HS-5 (cell line): Measurements from ENCODE around the gene LRP1B.
"Not testable (repeated sequence)": the region's sequence is repeated elsewhere in the genome, so short reads cannot be mapped to it uniquely, and the experiment has no call there.

Source experiments
- DNase-seq: peaks from one replicate; pipeline ENCODE4 v3.0.0-alpha.2; 2012; ENCODE audit warnings: low read depth

LRP1B gene

DNA sequence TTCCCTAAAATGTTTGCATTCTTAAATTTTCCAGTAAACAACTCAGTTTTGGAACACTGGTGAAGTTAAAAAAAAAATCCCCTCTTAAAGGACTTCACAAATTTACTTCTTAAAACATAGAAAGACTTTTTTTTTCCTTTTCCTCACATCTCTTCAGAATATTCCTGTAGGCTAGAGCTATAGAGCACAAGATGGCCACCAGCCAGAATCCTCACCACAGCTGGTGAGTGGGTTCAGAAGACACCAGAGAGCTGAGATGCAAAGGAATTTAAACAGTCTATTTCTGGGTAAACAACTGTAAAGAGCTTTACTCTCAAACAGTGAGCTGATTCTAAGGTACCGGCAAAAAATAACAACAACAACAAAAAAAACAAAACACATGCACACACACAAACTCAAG is 252.8 kb downstream of the LRP1B start:
- DNase-seq = no peak

DNA sequence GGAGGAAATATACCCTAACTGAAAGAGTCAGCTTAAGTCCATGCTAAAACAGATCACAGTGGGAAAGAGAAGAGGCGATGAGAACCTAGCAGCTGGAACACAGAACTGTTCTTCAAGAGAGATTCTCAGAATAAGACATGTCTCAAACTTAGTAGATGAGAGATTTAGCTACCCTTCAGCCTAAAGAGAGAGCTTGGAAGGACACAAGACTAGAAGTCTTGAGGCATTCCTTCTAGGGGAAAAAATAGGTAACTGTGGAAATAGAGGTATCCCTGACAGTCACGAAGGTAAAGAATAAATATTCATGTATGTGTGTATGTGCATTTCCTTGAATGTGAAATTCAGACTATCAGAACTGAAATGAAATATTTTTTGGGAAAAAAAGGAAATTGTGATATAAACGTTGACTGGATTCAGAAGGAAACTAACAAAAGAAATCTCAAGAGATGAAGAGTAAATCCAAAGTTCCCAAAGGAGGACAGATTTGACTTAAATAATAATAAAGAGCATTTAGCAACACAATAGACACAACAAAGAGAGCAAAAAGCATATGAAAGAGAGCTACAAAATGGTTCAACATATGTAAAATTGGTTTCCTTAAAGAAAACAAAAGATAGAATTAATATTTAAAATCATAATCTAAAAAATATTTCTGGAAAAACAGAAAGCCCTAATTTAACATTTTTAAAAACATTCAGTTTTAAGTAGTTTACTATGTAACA is 258.7 kb downstream of the LRP1B start:
- DNase-seq = no peak

DNA sequence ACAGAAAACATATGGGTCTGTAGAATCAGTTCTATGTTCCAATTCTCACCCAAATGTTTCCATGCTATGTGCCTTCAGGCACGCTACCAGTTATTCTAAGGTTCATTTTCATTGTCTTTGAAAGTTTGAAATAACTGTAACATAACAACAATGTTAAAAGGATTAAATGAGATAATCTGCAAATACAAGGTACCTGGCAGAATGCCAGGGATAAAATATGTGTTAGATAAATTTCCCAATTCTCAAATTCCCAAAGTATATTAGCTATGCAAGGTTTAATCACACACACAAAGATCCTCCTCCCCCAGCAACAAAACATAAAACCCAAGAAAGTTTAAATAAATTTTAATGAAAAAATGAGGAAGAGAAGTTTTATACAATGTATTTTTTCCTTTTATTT is 261.2 kb downstream of the LRP1B start:
- no peak for DNase-seq

DNA sequence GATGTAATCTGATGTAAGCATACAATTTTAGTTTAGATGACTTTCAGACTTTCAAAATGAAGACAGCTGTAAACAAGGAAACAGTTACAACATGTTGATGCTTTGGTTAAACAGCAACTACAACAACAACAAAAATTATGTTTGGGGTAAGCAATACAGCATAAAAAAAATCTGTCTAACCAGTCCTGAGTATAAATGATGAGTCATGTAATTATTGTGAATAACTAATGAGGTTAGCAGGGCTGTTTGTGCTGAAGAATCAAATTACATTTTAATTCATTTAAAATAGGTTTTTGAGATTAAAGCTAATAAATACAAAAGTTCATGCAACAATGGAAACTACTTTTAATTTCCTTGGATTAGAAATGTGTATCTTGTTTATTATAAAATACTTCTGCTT is 266.9 kb downstream of the LRP1B start:
- DNase-seq = no peak

DNA sequence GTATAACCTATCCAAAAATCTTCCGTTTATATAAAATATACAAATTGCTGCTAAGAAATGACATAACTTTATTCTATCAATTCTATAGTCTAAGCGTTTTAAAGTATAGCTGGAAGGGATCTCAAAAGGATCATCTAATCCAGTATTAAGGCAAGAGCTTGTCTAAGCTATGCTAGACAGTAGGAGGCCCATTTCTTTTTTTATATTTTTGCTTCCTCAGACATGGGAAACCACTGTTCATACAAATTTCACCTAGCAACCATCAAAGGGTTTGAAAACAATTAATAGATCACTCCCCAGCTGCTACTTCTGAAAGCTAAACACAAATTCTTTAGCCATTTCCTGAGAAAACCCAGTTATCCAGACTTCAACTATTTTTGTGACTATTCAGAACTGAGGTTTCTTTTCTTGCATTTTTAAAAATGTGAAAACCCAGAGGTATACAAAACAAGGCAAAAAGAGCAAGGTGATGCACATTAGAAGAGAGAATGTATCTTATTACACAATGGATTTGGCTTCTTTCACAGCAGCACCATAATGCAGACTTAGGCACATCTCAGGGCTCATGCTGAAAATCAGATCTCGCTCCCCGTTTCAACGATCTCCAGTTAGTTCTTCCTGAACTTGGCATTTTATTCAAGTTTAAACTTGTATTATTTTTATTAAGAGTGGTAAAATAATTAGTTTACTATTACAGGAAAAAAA is 274.4 kb downstream of the LRP1B start:
- DNase-seq = no peak

DNA sequence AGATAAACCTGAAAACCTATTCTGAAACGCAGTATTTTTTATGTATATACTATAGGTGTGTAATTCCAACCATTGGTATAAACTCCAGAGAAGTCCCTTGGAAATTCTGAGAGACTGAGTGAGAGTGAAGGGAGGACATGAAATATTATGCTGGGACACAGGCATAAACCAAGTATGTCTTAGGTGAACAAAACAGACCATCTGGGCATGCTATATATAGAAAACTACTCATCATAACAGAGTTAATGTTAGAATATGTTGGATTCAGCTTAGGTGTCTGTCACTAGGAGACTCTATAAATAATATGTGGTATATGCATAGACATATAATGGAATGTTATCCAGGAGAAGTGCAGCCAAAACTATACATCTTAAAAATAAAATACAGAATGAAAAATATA is 282.6 kb downstream of the LRP1B start:
- no peak for DNase-seq

DNA sequence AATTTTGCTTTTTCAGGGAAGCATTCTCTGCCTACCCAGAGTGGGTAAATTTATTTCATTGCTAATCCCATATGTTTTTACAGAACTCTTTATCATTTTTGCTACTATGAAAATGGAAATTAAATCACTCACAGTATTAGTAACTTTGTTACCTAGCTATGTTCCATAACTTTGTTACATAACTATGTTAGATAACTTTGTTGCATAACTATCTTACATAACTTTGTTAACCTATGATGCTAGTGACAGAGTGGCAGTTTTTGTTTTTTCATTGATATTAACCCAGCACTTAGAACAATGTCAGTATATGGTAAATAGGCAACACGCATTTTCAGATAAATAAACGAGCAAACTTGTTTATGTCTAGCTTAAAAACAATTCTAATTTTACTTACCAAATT is 286.6 kb downstream of the LRP1B start:
- DNase-seq = no peak

DNA sequence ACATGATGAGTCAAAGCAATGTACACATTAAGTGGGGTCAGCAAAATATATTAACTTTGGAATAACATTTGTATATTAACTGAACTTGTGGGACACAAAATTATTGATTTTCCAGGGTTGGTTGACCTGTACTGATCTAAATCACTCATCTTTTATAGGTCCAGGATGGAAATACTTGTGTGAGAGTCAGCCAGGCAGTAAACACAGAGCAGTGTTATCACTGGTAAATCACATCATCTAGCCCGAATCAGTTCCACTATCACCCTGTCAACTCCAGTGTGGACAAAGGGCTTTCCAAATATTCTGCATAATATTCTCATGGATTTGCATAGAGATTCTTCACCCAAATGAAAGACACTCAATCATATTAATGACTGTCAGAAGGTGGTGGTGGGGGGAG is 295.7 kb downstream of the LRP1B start:
- no peak for DNase-seq

DNA sequence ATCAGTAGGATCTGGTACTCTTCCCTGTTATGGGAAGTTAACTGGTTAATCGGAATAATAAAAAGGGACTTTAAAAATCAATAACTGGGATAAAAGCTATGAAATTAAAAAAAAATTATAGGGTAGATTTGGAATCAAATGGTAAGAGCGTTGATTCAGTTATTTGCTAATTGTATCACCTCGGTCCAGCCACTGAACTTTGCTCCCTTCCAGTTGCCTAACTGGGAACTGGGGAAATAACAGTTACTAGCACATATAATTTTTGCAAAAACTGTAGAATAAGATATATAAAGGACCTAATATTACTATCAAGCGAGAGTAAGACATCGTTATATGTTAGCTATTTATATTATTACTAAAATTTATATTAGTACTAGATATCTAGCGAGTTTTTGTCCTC is 302.1 kb downstream of the LRP1B start:
- DNase-seq = no peak

DNA sequence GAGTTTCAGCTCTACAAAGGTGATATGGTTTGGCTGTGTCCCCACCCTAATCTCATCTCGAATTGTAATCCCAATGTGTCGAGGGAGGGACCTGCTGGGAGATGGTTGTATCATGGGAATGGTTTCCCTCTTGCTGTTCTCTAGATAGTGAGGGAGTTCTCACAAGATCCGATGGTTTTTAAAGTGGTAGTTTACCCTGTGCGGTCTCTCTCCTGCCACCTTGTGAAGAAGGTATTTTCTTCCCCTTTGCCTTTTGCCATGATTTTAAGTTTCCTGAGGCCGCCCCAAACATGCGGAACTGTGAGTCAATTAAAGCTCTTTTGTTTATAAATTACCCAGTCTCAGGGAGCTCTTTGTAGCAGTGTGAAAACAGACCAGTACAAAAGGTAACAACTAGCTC is 306.0 kb downstream of the LRP1B start:
- DNase-seq = no peak

DNA sequence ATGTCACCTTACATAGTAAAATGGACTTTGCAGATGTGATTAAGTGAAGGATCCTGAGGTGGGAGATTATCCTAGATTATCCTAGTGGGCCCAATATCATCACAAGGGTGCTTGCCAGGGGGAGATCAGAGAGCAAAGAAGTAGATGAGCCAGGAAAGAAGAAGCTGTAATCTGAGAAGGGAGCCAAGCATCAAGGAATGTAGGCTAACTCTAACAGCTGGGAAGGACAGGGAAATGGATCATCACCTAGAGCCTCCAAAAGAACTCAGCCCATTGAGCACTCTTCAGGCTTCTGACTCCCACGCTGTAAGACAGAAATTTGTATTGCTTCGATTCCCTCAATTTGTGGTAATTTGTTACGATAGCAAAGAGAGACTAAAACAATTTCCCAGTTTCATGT is 309.9 kb downstream of the LRP1B start:
- no peak for DNase-seq

DNA sequence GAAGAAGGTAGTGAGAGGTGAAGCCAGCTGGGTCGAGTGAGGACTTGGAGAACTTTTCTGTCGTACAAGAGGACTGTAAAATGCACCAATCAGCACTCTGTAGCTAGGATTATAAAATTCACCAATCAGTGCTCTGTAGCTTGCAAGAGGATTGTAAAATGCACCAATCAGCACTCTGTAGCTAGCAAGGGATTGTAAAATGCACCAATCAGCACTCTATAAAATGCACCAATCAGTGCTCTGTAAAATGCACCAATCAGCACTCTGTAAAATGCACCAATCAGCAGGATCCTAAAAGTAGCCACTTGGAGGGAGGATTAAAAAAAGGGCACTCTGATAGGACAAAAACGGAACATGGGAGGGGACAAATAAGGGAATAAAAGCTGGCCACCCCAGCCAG is 315.5 kb downstream of the LRP1B start:
- DNase-seq = not testable (repeated sequence)

DNA sequence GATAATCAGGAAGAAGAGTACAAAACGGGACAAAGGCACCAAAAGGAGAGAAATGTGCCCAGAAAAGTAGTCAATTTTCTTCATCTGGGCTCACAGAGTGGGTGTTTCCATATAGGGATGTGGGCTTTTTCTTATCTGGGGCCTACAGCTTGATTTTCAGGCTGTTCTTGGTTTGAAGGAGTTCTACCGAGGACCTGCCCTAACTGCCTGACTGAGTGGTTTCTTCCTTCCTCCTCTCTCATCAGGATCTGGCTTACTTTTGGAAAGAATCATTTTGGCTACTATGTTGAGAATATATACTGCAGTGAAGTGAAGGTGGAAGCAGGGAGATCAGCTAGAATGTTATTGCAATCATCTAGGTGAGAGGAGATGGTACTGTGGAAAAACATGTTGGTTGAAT is 316.7 kb downstream of the LRP1B start:
- no peak for DNase-seq

DNA sequence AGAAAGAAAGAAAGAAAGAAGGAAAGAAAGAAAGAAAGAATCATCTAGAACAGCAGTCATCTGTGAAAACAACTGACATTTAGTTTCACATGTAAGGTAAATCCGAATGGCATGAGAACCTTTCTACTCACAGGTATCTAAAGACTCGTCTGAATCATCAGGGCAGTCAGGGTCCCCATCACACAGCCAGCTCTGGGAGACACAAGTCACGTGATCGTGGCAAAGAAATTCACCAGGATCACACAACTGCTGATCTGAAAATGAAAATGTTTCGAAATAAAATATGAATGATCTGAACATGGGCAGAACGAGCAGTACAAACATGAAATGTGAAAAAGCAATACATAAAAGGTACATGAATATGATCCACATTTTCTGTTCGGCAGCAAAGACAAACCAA is 320.7 kb downstream of the LRP1B start:
- no peak for DNase-seq

DNA sequence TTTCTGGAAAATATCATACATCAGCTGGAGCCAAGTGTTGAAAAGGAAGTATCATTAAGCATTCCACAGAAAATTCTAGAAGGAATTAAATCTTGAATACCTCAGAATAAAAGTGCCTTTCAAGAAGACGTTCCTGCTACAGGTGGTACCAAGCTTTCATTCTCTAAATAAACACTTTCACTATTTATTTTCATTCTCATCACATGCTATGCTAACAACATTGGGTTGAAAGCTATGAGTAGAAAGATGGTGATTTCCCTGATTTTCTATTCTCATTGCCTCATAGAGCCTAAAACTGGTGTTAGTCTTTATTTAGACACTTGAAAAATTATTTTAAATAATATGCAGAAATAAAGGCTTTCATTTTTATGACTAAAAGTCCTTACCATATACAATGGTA is 324.7 kb downstream of the LRP1B start:
- DNase-seq = no peak

DNA sequence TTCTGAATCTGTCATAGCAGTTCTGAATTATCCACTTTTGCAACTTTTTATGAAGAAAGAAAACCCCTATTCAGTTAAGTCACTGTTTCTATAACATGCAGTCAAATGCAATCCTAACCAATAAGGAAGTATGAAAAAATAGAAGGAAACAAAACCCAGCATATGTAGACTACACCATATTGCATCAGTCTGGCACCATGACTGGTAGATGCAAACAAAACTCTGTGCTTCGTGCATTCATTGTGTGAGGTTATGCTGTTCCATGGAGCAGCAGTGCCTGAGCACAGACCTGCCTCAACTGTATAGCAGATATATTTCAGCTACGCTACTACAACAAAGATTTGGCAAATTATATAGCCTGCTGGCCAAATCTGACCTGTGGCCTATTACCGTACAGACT is 325.5 kb downstream of the LRP1B start:
- no peak for DNase-seq

DNA sequence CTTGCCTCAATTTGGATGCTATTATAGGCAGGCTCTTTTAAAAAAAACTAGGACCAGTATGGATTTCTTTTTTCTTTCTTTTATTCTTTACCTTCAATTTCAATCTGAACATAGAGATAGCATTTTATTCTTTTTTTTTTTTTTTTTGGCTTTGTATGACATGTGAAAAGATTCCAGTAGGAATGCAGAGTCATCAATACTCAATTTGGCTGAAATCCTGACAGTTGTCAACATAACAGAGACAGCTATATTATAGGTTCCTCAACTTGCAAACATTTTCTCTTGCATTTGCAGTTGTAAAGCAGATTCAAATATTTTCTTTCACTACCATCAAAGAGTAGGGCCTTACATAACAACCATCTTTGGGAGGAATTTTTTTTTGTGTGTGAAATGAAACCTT is 334.4 kb downstream of the LRP1B start:
- DNase-seq = no peak

DNA sequence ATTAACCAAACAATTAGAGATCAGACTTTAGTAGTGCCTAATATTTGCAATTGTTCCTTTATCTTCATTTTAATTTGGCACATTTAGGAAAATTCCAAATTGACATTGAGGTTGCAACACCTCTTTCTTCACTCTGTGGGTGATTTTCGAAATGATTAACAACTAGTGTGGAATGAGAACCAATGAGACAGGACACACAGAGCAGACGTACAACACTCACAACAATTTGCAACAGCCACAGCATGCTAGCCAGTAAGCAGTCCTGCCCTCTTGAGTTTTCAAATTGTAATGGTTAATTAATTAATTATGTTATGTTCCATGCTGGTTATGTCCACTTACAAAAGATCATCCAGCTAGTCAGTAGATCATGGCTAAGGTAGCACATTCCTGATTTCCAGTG is 339.3 kb downstream of the LRP1B start:
- DNase-seq = no peak

DNA sequence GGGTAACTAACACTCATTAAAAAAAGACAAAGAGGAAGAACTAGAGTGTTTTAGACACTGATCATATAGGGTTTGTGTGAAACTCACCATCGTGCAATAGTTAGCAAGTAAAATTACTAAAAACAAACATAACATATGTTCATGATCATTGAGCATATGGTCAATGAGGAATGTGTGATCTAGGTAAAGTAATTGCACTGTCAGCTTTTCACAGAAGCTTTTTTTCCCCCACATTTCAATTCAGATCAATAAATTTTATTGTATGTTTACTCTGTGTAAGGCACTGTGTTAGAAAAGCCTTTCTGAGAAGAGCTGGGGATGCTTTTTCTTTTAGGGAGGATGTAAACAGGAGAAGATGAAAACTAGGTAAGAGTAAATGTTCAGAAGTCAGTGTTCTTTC is 348.2 kb downstream of the LRP1B start:
- DNase-seq = no peak

DNA sequence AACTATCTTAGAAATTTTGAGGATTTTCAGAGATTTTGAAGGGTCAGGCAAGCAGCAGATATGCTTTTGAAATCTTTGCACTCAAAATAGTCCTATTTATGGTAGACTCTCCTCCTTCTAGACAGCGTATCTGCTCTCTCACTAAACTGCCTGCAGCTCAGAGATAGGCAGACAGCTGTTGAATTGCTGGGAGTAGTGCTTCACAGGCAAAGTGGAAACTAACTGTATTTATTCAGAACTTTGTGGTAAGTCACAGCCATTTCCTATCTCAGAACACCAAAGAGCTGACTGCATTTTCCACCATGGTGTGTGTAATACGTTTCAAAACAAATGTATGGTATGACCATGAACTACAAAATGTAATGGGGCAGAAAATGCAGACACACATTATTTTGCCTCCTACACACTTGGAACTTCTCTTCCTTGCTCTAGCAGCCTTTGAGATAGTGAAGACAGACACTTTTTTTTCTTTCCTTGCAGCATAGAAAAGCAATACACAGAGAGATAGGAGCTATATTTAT is 352.4 kb downstream of the LRP1B start:
- DNase-seq = no peak

DNA sequence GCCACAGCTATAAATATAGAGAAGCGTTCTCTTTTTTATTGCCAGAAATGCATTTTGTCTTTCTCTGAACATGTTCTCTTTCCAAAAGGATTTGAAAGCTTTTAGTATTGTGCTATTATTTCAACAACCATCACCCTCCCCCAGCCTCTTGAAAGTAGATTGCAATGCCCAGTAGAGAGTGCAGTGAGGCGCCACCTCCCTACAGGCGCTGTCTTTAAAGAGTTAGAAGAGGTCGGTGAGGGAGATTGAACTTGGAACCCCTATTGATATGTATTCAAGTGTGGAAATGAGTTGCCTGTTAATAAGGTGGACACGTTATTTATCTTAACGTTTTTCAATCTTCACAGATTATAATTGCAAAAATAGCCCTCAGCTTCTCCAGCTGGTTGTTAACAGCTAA is 360.3 kb downstream of the LRP1B start:
- no peak for DNase-seq

DNA sequence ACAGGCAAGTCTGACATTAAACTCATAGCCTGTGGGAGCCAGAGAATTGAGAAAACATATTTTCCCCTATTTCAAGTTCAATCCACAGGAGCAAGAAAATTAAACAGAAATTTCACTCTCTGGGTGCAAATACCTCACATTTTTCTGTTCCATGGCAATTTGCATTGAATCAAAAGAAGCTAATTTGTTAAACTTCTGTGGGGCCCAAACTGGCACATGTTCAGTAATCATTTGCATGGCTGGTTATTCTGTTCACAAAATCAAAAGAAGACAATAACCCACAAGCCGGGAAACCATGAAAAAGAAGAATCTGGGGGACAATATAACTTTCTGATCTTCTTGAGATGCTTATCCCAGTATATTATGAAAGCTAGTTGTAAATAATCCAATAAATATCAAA is 363.1 kb downstream of the LRP1B start:
- no peak for DNase-seq

DNA sequence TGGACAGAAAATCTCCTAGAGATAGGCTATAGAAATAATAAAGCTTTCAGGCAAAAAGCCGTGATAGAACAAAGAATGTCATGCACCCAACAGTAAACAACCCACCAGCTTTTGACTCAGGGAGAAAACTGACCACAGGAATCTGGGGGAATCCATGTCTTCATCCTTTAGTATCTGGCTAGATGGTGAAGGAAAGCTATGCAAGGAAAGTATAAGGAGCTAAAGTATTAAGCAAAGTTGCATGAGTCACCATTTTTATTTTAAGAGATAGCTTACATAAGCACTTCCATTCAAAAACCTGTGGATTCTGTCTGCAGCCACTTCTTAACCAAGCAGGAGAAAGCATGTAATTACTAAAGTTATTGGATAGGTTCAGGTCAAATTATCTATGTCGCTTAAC is 363.8 kb downstream of the LRP1B start:
- DNase-seq = peak; percentile 56

DNA sequence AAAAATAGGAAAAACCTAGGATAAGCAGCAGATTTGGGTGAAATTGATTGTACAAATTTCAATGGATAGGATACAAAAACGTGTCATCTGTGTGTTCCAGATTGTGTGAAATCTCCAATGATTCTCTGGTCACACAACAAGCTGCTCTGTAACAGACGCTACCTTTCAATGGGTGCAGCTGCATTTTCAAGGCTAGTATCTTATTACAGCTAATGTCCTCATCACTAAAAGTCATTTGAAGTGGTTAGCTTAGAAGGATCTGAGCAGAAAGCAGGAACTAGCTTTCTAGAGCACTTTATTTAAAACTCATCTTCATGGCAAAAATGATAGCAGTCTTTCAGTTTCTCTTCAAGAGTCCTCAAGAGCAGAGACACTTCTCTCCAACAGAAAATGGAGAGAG is 364.6 kb downstream of the LRP1B start:
- DNase-seq = no peak
